Rectal smooth muscle tissue (tissue), 1 donor: Measurements from ENCODE around the gene DHX38.

Experiments used
- H3K27ac ChIP-seq: one replicate; pipeline ENCODE4 v1.7.0; 2013; ENCODE audit warnings: low read depth, low read length, inconsistent platforms
- H3K27me3 ChIP-seq: one replicate; pipeline ENCODE4 v1.7.0; 2013; ENCODE audit warnings: low read length; ENCODE audit not compliant: control insufficient read depth, insufficient read depth
- H3K36me3 ChIP-seq: one replicate; pipeline ENCODE4 v1.7.0; 2013; ENCODE audit warnings: low read length; ENCODE audit not compliant: control insufficient read depth, insufficient read depth
- H3K4me1 ChIP-seq: one replicate; pipeline ENCODE4 v1.7.0; 2013; ENCODE audit warnings: low read length; ENCODE audit not compliant: control insufficient read depth, insufficient read depth
- H3K4me3 ChIP-seq: one replicate; pipeline ENCODE4 v1.7.0; 2013; ENCODE audit warnings: low read length
- H3K9ac ChIP-seq: one replicate; pipeline ENCODE4 v1.7.0; 2013; ENCODE audit warnings: low read length

Gene DHX38

DNA sequence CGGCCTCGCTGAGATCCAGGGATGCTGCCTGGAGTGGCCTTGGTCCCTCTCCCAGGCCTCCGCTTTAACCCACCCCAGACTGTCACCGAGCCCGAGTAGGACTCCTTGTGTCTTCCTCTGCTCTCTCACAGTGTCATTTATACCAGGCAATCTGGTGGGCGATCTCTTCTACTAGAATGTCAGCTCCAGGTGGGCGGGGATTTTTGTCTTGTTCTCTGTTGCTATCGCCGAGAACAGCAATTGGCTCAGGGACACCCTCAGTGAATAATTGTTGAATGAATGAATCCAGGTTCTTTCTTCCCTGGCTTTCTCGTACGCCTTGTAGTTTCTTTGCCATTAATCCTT lies 591 bp downstream of the DHX38 start:
- Histone ChIP-seq H3K4me3 (peak overlapping the region; percentile 99), H3K9ac (peak overlapping the region; percentile 81), H3K27ac (peak overlapping the region; percentile 93), H3K4me1 (peaks cover 18% of the 10 kb centered on the region), H3K36me3 (peaks cover 22% of the 10 kb centered on the region), H3K27me3 (no peaks in the 10 kb centered on the region)

DNA sequence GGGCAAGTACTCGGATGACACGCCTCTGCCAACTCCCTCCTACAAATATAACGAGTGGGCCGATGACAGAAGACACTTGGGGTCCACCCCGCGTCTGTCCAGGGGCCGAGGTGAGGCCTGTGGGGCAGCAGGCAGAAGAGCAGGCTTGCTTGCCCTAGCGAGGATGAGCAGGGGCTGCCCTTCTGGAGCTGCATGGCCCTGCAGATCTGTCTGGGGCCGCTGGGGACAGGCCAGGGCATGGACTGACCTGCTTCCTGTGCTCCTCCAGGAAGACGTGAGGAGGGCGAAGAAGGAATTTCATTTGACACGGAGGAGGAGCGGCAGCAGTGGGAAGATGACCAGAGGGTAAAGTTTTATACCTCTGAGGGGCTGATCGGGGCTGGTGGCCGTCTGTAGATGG lies 5.3 kb downstream of the DHX38 start:
- H3K27ac ChIP-seq: no peak overlapping the region
- peaks cover 63% of the 10 kb centered on the region for H3K36me3 ChIP-seq
- no peak overlapping the region for H3K9ac ChIP-seq
- H3K4me1 ChIP-seq: peaks cover 13% of the 10 kb centered on the region
- H3K4me3 ChIP-seq: no peak overlapping the region
- H3K27me3 ChIP-seq: no peaks in the 10 kb centered on the region

DNA sequence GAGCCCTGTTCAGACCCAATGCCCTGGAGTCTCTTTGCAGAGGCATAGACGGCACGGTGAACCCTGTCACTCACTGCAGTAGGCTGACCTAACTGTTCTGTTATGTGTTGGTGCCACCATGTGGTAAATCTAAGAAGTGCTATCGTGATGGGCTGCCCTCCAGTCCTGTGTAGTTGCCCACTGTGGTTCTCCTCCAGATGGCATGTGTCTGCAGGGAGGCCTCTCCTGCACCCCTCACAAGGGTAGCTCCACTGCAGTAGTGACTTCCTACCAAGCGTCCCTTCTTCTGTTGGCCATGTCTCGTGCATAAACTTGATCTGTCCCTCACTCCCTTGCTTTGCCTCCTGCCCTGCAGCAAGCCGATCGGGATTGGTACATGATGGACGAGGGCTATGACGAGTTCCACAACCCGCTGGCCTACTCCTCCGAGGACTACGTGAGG lies 5.8 kb downstream of the DHX38 start:
- H3K4me1 ChIP-seq: peaks cover 11% of the 10 kb centered on the region
- no peak overlapping the region for H3K9ac ChIP-seq
- peaks cover 67% of the 10 kb centered on the region for H3K36me3 ChIP-seq
- H3K27ac ChIP-seq: no peak overlapping the region
- H3K4me3 ChIP-seq: no peak overlapping the region
- no peaks in the 10 kb centered on the region for H3K27me3 ChIP-seq

DNA sequence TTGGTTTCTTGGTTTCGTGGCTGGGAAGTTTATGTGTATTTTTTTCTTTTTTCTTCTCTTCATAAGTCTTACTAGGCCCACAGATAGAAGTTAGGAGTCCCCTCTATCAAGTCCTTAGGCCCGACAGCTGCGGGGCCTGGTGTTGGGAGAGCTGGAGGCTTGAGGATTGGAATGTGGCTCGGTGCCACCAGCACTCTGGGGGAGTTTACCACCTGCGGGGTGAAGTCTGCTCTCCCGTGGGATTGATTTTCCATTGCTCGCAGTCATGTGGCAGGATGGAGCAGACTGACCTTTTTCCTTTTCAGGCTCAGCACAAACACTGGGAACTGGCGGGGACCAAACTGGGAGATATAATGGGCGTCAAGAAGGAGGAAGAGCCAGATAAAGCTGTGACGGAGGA lies 7.5 kb downstream of the DHX38 start:
- H3K27ac ChIP-seq: no peak overlapping the region
- no peak overlapping the region for H3K9ac ChIP-seq
- H3K27me3 ChIP-seq: no peaks in the 10 kb centered on the region
- no peaks in the 10 kb centered on the region for H3K4me1 ChIP-seq
- H3K4me3 ChIP-seq: no peak overlapping the region
- H3K36me3 ChIP-seq: peaks cover 82% of the 10 kb centered on the region

DNA sequence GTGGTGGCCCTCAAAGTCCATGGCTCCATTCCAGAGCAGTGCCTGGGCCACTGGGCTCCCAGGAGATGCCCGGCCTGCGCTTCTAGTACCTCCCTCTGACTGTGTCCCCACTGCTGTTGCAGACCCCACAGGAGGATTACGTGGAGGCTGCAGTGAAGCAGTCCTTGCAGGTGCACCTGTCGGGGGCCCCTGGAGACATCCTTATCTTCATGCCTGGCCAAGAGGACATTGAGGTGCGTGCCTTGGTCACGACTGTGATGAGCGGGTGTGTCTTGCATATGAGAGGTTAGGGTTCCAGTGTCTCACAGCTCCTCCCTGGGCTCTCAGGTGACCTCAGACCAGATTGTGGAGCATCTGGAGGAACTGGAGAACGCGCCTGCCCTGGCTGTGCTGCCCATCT lies 11.3 kb downstream of the DHX38 start:
- Histone ChIP-seq H3K27ac (no peak overlapping the region), H3K4me1 (no peaks in the 10 kb centered on the region), H3K36me3 (peaks cover 85% of the 10 kb centered on the region), H3K9ac (no peak overlapping the region), H3K27me3 (no peaks in the 10 kb centered on the region), H3K4me3 (no peak overlapping the region)

DNA sequence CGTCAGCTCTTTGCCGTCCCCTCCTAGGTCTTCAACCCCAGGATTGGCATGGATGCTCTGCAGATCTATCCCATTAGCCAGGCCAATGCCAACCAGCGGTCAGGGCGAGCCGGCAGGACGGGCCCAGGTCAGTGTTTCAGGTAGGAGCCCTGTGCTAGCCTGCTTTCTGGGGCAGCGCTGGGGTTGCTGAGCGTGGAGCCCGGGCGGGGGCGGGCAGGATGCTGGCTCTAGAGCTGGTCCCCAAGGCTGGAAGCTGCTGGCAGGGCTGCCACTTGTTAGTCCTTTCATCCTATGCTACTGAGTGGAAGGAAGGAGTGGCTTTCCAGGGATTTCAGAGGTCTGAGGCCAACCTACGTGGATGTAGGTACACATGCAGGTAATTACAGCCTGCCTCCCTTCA lies 12.3 kb downstream of the DHX38 start:
- Histone ChIP-seq H3K27ac (no peak overlapping the region), H3K4me1 (no peaks in the 10 kb centered on the region), H3K4me3 (no peak overlapping the region), H3K27me3 (no peaks in the 10 kb centered on the region), H3K9ac (no peak overlapping the region), H3K36me3 (peaks cover 84% of the 10 kb centered on the region)

DNA sequence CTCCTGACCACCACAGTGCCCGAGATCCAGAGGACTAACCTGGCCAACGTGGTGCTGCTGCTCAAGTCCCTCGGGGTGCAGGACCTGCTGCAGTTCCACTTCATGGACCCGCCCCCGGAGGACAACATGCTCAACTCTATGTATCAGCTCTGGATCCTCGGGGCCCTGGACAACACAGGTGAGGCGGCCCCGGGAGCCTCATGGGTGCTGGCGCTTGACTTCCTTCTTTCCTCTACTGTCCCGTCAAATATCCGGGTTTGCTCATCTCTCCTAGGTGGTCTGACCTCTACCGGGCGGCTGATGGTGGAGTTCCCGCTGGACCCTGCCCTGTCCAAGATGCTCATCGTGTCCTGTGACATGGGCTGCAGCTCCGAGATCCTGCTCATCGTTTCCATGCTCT lies 13.7 kb downstream of the DHX38 start:
- Histone ChIP-seq H3K27ac (no peak overlapping the region), H3K4me3 (no peak overlapping the region), H3K9ac (no peak overlapping the region), H3K27me3 (no peaks in the 10 kb centered on the region), H3K4me1 (no peaks in the 10 kb centered on the region), H3K36me3 (peaks cover 83% of the 10 kb centered on the region)

DNA sequence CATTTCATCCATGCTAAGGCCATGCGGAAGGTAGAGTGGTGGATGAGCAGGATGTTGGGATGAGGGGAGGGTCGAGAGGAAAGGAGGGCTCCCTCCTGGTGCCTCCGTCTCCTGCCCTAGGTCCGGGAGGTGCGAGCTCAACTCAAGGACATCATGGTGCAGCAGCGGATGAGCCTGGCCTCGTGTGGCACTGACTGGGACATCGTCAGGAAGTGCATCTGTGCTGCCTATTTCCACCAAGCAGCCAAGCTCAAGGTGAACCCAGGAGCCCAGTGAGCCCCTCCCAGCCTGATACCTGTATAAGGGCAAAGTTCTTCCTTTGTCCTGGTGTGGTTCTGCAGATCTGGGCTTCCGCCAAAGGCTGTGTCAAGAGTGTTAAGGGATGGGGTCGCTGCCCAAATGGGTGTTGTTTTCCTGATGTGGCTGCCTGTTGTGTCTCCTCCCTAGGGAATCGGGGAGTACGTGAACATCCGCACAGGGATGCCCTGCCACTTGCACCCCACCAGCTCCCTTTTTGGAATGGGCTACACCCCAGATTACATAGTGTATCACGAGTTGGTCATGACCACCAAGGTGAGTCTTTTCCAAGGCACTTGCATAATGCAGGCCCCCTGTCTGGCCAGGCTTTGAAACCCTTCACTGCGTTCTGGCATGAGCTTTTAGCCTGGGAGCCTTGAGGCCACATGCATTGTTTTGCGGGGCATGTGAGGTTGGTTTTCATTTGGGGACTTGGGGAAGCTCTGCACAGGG lies 14.9 kb downstream of the DHX38 start:
- no peaks in the 10 kb centered on the region for H3K4me1 ChIP-seq
- peaks cover 79% of the 10 kb centered on the region for H3K36me3 ChIP-seq
- no peak overlapping the region for H3K27ac ChIP-seq
- no peak overlapping the region for H3K4me3 ChIP-seq
- no peak overlapping the region for H3K9ac ChIP-seq
- no peaks in the 10 kb centered on the region for H3K27me3 ChIP-seq

DNA sequence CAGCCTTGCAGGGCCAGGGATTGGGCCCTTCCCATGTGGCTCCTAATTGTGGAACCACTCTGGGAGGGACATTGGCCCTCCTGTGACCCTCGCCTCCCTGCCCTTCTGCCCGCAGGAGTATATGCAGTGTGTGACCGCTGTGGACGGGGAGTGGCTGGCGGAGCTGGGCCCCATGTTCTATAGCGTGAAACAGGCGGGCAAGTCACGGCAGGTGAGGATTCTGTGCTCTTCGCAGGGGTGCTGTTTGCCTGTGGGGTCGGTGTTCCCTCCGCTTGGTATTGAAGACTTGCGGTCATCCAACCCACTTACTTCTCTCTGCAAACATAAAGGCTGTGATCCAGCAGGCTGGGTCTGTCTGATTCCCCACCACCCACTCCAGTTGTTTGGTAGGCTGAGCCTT lies 15.7 kb downstream of the DHX38 start:
- H3K4me3 ChIP-seq: no peak overlapping the region
- H3K4me1 ChIP-seq: no peaks in the 10 kb centered on the region
- H3K27ac ChIP-seq: no peak overlapping the region
- peaks cover 71% of the 10 kb centered on the region for H3K36me3 ChIP-seq
- H3K27me3 ChIP-seq: no peaks in the 10 kb centered on the region
- no peak overlapping the region for H3K9ac ChIP-seq

DNA sequence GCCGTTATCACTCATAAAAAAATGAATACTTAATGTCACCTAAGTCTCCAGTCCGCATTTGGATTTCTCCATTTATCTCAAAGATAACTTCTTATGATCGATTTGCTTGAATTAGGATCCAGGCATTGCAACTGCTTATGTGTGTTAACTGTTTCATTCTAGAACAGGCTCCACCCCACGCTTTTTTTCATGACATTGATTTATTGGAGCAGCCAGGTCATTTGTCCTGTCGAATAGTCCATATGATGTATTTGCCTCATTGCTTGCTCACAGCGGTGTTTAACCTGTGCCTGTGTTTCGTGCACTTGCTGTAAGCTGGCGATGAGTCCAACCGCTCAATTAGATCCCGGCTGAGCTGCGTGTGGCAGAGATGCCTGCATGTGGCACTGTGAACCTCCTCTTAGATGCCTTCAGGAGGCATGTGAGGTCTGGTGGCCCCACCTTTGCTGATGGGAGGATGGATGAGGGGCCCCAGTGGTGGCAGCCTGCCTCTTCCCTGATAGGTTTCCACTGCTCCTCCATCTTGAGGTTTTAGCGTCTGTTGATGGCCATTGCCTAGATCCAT lies 16.4 kb downstream of the DHX38 start:
- no peak overlapping the region for H3K4me3 ChIP-seq
- H3K4me1 ChIP-seq: no peaks in the 10 kb centered on the region
- peaks cover 64% of the 10 kb centered on the region for H3K36me3 ChIP-seq
- H3K9ac ChIP-seq: no peak overlapping the region
- no peaks in the 10 kb centered on the region for H3K27me3 ChIP-seq
- no peak overlapping the region for H3K27ac ChIP-seq

DNA sequence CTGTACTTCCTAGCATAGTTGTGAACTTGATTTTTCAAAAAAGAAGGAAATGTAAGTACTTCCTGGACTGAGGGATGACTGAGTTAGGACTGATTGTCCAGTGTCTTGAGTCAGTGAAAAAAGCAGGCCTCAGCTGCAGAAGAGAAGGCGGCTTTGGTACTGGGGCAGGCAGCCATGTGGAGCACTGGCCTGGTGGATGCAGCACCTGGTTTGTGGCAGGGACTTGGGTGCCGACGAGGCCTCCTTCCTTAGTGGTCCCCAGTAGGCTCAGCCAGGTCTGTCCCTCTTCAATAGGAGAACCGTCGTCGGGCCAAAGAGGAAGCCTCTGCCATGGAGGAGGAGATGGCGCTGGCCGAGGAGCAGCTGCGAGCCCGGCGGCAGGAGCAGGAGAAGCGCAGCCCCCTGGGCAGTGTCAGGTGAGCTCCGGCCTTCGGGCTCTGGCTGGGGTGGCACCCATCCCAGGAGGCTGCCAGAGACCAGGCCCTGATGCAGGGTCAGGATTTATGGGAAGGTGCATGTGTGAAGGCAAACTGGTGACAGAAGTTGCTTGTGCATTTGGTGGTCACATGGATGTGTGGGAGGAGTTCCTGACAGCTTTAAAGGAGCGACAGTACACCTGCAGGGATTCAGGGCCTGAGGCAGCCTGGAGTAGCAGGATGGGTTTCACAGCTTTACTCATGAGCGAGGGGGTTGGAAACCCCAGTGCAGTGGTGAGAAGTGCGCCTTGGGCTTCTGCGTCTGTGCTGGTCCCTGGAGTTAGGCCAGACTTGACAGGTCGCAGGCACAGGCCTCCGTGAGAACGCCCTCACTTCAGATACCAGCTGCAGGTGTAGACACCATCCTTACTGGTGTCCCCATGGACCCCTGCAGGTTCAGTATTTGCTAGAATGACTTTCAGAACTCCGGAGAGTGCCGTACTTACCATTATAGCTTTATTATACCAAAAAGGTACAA lies 17.3 kb downstream of the DHX38 start:
- H3K27ac ChIP-seq: no peak overlapping the region

DNA sequence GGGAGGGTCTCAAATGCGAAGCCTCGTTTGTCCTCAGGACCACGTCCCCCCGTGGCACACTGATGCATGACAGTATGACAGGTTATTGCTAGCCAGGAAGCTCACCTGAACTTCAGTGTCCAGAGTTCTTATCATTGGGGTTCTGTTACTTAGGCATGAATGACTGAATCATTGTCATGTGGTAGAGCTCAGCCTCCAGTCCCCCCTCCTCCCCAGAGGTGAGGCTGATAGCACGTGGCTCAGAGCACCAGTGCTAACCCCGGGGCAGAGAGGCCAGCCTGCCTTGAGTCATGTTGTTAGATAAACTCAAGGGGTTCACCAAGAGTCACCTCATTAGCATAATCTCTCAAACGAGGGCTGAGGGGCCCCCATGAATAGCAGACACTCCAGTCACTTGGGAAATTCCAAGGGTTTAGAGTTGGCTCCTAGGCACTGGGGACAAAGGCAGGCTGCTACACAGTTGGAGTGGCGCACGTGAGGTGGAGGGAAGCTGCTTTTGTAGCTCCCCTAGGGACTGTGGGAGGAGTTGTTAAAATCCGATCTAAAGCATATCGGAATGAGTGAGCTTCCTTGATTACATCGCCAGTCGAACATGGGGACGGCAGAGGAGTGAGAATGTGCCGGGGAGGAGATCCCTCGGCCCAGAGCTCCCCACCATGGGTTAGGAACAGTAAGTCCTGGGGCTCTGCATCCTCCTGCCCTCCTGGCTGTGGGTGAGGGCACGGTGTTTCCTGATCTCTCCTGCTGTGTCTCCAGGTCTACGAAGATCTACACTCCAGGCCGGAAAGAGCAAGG lies 18.2 kb downstream of the DHX38 start:
- Histone ChIP-seq H3K4me3 (no peak overlapping the region), H3K36me3 (peaks cover 55% of the 10 kb centered on the region), H3K4me1 (no peaks in the 10 kb centered on the region), H3K9ac (no peak overlapping the region), H3K27ac (no peak overlapping the region), H3K27me3 (no peaks in the 10 kb centered on the region)

More for the DNA sequence above, 17.3 kb downstream of the DHX38 start:
- H3K4me1 ChIP-seq: no peaks in the 10 kb centered on the region
- H3K9ac ChIP-seq: no peak overlapping the region
- no peaks in the 10 kb centered on the region for H3K27me3 ChIP-seq
- peaks cover 55% of the 10 kb centered on the region for H3K36me3 ChIP-seq
- H3K4me3 ChIP-seq: no peak overlapping the region
